UCSD-AML1 (cell line): ENCODE data around the gene AGAP6.
A peak's percentile ranks its signal among the peaks of the same experiment; 100 is the strongest.
"Not testable (repeated sequence)": the region's sequence is repeated elsewhere in the genome, so short reads cannot be mapped to it uniquely, and the experiment has no call there.

Source experiments
- DNase-seq: peaks from one replicate; lab custom pipeline; 2025; ENCODE audit not compliant: unreplicated experiment; lab: John Stamatoyannopoulos, UW

AGAP6 gene

GRCh38 chr10:49988376-49988775, at the start of gene AGAP6:
Gene AGAP6, plus strand, starts transcription at chr10:49988406. Its CDS starts 310 bp downstream, at chr10:49988716.
- not testable (repeated sequence) for DNase-seq

- peak; percentile 84 for DNase-seq
Measured at GRCh38 chr10:49941447-49942338, 46.5 kb upstream of the AGAP6 start, which contains the start of the genes PARG and TIMM23B. Gene PARG, minus strand, starts transcription at chr10:49942027. Its CDS starts 302 bp downstream, at chr10:49941725. Gene TIMM23B, plus strand, starts transcription at chr10:49942053. Its CDS starts 142 bp downstream, at chr10:49942195.

DNA sequence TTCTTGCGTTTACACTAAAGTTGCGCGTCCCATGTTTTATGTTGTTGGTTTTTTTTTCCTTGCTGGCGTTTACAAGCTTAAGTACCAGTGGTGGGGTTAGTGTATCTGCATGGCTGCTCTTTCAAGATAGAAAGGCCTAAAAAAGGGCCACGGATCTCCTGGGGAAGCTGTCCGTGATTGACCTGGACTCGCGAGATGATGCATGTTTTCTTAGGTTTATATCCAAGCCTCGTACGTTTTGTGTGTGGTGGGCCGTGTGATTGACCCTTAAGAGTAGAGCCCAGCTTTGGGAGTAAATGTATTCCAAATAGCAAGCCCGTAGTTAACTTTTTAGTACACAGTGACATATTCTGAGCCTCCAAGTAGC, 45.9 kb upstream of the AGAP6 start:
- not testable (repeated sequence) for DNase-seq

- DNase-seq, result not testable (repeated sequence)
Measured at GRCh38 chr10:49943607-49944006, 44.6 kb upstream of the AGAP6 start.

DNA sequence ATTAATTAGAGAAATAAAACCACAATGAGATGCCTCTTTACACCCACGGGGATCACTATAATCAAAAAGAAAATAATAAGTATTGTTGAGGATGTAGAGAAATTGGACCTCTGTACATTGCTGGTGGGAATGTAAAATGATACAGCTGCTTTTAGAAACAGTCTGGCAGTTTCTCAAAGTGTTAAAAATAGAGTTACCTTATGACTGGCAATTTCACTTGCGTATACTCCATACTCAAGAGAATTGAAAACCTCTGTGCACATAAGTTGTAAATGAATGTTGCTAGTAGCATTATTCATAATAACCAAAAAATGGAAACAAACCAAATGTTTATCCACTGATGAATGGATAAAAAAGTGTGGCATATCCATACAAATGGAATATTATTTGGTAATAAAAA, 40.1 kb upstream of the AGAP6 start:
- not testable (repeated sequence) for DNase-seq

GRCh38 chr10:49948737-49949136, 39.5 kb upstream of the AGAP6 start:
- DNase-seq, result not testable (repeated sequence)

DNA sequence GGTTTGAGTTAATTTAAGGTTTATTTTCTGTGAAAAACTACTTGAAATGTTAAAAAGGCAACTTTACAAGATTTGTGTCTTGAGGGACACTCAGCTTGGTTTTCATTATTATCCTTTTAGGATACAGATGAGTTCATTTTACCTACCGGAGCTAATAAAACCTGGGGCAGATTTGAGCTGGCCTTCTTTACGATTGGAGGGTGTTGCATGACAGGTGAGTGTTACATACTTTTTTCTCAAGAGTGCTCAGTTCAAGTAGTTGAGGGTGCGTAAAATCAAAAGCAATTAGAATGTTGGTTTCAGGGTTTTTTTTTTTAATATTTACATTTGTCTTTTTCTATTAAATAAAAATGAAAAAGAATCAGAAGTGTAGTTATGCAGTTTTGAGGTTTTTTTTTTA, 36.2 kb upstream of the AGAP6 start:
- not testable (repeated sequence) for DNase-seq

DNA sequence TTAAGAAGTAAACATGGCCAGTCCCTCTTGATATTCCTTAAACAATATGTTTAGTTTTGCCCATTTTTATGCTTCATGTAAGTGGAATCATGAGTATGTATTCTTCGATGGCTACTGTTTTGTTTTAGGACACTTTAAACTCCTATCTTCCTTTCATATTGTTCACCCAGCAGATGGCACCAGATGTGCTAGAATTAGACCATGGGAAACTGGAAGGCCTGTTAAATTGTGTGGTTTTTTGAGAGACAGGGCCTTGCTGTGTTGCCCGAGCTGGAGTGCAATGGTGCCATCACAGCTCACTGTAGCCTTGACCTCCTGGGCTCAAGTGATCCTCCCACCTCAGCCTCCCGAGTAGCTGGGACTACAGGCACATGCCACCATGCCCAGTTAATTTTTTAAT, 35.1 kb upstream of the AGAP6 start:
- DNase-seq, result not testable (repeated sequence)

DNA sequence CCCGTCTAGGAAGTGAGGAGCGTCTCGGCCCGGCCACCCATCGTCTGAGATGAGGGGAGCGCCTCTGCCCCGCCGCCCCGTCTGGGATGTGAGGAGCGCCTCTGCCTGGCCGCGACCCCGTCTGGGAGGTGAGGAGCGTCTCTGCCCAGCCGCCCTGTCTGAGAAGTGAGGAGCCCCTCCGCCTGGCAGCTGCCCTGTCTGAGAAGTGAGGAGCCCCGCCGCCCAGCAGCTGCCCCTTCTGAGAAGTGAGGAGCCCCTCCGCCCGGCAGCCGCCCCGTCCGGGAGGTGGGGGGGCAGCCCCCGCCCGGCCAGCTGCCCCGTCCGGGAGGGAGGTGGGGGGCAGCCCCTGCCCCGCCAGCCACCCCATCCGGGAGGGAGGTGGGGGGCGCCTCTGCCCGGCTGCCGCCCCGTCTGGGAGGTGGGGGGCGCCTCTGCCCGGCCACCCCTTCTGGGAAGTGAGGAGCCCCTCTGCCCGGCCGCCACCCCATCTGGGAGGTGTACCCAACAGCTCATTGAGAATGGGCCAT, 17.8 kb upstream of the AGAP6 start:
- DNase-seq, result not testable (repeated sequence)

DNA sequence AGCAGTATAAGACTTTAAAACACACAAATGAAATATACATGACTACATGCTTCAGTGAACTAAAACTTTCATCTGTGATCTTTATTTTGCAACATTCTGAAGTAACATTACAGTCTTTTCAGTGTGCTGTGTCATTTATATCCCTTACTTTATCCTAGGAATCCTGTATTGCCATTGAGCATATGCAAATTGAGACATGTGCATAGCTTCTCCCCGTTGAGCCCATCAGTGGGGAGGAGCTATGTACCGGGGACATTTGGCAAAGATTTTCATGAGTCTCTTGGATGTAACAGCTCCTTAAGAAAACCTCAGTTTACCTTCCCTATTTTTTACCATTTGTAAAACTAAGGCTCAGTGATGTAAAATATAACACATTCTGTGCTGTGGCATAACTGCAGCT, 16.7 kb upstream of the AGAP6 start:
- not testable (repeated sequence) for DNase-seq

DNA sequence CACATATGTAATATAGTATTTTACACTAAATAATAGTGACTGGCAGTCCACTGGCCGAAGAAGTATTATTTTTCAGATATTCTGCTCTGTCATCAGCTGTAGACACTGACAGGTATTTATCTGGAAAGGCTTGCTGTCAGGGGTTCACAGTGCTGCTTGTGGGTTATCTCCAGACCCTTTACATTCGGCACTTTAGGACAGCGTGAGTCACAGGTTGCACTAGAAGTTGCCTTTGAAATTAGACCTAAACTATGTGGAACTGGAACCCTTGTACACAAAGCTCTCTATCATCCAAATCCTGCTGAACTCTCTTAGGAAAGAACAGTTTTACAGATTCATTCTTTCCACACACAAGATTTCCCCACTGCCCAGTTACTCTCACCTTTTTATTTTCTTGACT, 16.1 kb upstream of the AGAP6 start:
- DNase-seq, result not testable (repeated sequence)

DNA sequence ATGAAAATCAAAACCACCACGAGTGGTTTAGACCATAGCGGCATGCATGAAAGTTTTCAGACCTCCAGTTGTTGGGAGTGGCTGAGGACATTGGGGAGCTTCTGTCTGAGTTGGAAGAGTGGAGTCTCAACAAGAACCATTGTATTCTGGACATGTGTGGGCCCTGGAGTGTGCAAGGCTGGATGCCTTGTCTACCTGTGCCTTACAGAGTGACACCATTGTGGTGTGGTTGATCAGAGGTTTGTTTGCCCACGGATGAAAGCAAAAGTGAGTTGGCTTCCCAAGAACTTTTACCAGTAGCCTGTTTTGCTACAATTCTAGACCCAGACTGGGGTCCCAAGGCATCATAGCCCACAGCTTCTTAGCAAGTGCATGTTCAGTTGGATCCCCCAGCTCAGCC, 10.4 kb upstream of the AGAP6 start:
- DNase-seq, result not testable (repeated sequence)

- not testable (repeated sequence) for DNase-seq
Measured at GRCh38 chr10:49987207-49987606, 999 bp upstream of the AGAP6 start.

DNA sequence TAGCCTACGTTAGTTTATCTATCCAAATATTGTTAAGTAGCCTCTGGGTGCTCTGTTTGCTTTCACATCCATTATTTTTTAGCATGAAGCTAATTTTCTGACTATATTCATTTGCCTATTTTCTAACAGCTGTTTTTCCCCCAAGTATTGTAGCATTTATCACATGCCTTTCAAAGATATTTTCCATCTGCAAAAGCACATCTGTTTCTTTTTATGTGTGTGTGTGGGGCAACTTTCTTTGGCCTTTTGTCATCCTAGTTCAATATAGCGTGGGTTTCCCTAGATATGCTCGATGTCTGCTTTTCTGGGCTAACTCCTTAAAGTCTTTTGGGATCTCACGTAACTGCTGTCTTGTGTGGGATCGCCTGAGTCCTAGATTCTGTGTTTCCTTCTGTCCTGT, 7.1 kb downstream of the AGAP6 start:
- not testable (repeated sequence) for DNase-seq

DNA sequence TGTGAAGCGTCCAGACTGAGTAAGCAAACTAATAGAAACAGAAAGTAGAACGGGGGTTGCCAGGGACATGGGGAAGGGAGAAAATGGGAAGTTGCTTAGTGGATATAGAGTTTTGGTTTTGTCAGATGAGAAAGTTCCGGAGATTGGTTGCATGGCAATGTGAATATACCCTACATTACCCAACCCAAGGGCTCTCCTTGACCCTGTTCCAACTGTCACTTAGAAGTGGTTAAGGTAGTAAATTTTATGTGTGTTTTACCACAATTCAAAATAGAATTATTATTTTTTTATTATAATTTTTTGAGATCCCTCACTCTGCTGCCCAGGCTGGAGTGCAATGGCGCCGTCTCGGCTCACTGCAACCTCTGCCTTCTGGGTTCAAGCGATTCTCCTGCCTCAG, 25.8 kb downstream of the AGAP6 start:
- DNase-seq, result not testable (repeated sequence)

DNA sequence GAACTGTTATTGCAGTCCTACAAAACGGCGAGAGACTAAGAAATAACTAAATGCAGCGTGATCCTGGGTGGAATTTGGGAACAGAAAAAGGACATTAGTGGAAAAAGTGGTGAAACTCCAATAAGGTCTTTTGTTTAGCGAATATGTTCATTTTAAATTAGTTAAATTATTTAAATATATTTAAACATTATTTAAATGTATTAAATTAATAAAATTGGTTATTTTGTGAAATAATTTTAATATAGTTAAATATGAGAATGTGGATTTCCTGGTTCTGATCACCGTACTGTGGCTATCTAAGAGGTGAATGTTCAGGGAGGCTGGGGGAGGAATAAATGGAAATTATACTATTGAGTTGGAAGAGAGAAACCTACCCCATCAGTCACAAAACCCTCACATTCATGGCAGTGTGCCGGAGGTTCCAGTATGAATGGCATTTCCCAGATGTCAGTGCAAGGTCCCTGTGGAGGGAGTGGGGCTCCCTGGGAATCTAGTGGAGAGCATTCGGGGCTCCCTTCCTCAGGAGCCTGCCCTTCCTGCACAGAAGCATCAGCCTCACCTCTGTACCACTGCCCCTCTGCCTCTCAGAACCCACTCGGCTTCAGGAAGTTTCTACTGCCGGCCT, 27.5 kb downstream of the AGAP6 start:
- DNase-seq, result not testable (repeated sequence)

DNA sequence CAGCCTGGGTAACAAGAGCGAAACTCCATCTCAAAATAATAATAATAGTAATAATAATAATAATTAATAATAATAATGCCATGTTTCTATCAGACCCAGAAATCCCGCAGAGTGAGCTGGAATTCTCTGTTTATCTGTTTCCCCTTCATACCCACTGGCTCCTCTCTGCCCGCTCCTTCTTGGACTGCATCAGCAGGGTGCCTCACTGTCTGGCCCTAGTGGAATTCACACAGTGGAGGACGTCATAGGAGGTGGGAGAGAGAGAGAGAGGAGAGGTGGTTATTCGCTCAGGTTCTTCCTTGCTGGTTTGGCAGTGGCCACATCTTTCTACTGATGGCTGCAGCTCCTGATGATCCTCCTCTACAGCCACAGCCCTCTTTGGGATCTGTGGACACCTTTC, 28.7 kb downstream of the AGAP6 start:
- DNase-seq, result not testable (repeated sequence)

GRCh38 chr10:50017646-50018045, 29.4 kb downstream of the AGAP6 start:
- DNase-seq, result not testable (repeated sequence)

- not testable (repeated sequence) for DNase-seq
Measured at GRCh38 chr10:50019279-50019678, 31.1 kb downstream of the AGAP6 start.

- not testable (repeated sequence) for DNase-seq
Measured at GRCh38 chr10:50020451-50021024, 32.3 kb downstream of the AGAP6 start.

- no peak for DNase-seq
Measured at GRCh38 chr10:50021646-50022045, 33.4 kb downstream of the AGAP6 start.
